GM23248 (cell line): ENCODE results near the gene PCMTD2. TPM values are rescaled to one million over a fixed set of nuclear protein-coding genes. Genes with fewer than 3 reads are reported as not detected.
A peak's percentile ranks its signal among the peaks of the same experiment; 100 is the strongest.

ENCODE experiments used
- DNase-seq: peaks from one replicate; pipeline ENCODE4 v3.0.0-alpha.2; 2015
- H2AFZ ChIP-seq: fragments of 200-600 bp; sonication (generic); 2 replicates; pipeline ENCODE4 v1.6.1; 2016; ENCODE audit warnings: antibody characterized with exemption
- H3F3A ChIP-seq: fragments of 200-600 bp; sonication (generic); 2 replicates; pipeline ENCODE4 v1.6.1; 2016; ENCODE audit warnings: mild to moderate bottlenecking, antibody characterized with exemption, mixed run types; ENCODE audit not compliant: insufficient read depth
- H3K27ac ChIP-seq: fragments of 200-600 bp; sonication (generic); 2 replicates; pipeline ENCODE4 v1.5.1; 2016; ENCODE audit warnings: mild to moderate bottlenecking
- H3K27me3 ChIP-seq: fragments of 200-600 bp; sonication (generic); replicated peaks from 2 replicates; pipeline ENCODE4 v1.6.1; 2016; ENCODE audit warnings: mild to moderate bottlenecking; ENCODE audit not compliant: insufficient read depth
- H3K36me3 ChIP-seq: fragments of 200-600 bp; sonication (generic); 2 replicates; pipeline ENCODE4 v1.6.1; 2016; ENCODE audit warnings: low read depth, mild to moderate bottlenecking
- H3K4me1 ChIP-seq: fragments of 200-600 bp; sonication (generic); 2 replicates; pipeline ENCODE4 v1.6.1; 2016; ENCODE audit warnings: mild to moderate bottlenecking; ENCODE audit not compliant: insufficient read depth
- H3K4me2 ChIP-seq: fragments of 200-600 bp; sonication (generic); one replicate; pipeline ENCODE4 v1.6.1; 2016; ENCODE audit warnings: mild to moderate bottlenecking; ENCODE audit not compliant: unreplicated experiment
- H3K4me3 ChIP-seq: fragments of 200-600 bp; sonication (generic); 2 replicates; pipeline ENCODE4 v1.5.1; 2016; ENCODE audit warnings: mild to moderate bottlenecking
- H3K79me2 ChIP-seq: fragments of 200-600 bp; sonication (generic); 2 replicates; pipeline ENCODE4 v1.6.1; 2016; ENCODE audit warnings: mild to moderate bottlenecking; ENCODE audit not compliant: insufficient read depth
- H3K9ac ChIP-seq: fragments of 200-600 bp; sonication (generic); 2 replicates; pipeline ENCODE4 v1.6.1; 2016; ENCODE audit warnings: mild to moderate bottlenecking
- H3K9me2 ChIP-seq: fragments of 200-600 bp; sonication (generic); 2 replicates; pipeline ENCODE4 v1.6.1; 2016; ENCODE audit warnings: mixed run types, mild to moderate bottlenecking, moderate library complexity; ENCODE audit not compliant: insufficient read depth
- H3K9me3 ChIP-seq: fragments of 200-600 bp; sonication (generic); one replicate; pipeline ENCODE4 v1.6.1; 2017; ENCODE audit warnings: low read depth
- H4K20me1 ChIP-seq: fragments of 200-600 bp; sonication (generic); 2 replicates; pipeline ENCODE4 v1.6.0; 2016; ENCODE audit not compliant: insufficient read depth
- EZH2 ChIP-seq: fragments of 200-600 bp; sonication (generic); IDR thresholded peaks from 2 replicates; pipeline ENCODE4 v1.6.1; 2018; ENCODE audit warnings: antibody characterized with exemption, mild to moderate bottlenecking; ENCODE audit not compliant: insufficient read depth, poor library complexity, severe bottlenecking
- EZH2phosphoT487 ChIP-seq: fragments of 200-600 bp; sonication (generic); IDR thresholded peaks from 2 replicates; pipeline ENCODE4 v1.6.1; 2018; ENCODE audit warnings: antibody characterized with exemption, moderate library complexity, mild to moderate bottlenecking, low read depth; ENCODE audit not compliant: insufficient read depth
- WGBS, 2 experiments: methylation state at CpG; one replicate each; pipeline ENCODE4 v1.1.6; 2015 to 2017; ENCODE audit warnings: low lambda C conversion rate in 2 of 2, low coverage in 1 of 2; ENCODE audit errors: missing lambda C conversion rate in 2 of 2; 5-methylcytosine and 5-hydroxymethylcytosine counted together
- in situ Hi-C: fragments of 300-500 bp; cut with MboI; formaldehyde crosslinking; loops from 2 replicates; pipeline ENCODE4 v1.15.0; 2020
- polyA plus RNA-seq: library from polyadenylated mRNA; unstranded; fragments of >200 nt; fragmentation: Nextera tagmentation; extraction: Ambion mirVana; gene quantifications from 2 replicates; pipeline ENCODE4 v1.2.1, GENCODE V29; 2016
- total RNA-seq: library from RNA; depleted of rRNA; stranded (reverse); fragments of >200 nt; shearing (Covaris generic); gene quantifications from 2 replicates; pipeline ENCODE4 v1.2.3, GENCODE V29; 2014

PCMTD2 gene
- total and polyA plus RNA-seq, 2 experiments from 2014 or later, result 21.1 to 34.3 TPM

DNA sequence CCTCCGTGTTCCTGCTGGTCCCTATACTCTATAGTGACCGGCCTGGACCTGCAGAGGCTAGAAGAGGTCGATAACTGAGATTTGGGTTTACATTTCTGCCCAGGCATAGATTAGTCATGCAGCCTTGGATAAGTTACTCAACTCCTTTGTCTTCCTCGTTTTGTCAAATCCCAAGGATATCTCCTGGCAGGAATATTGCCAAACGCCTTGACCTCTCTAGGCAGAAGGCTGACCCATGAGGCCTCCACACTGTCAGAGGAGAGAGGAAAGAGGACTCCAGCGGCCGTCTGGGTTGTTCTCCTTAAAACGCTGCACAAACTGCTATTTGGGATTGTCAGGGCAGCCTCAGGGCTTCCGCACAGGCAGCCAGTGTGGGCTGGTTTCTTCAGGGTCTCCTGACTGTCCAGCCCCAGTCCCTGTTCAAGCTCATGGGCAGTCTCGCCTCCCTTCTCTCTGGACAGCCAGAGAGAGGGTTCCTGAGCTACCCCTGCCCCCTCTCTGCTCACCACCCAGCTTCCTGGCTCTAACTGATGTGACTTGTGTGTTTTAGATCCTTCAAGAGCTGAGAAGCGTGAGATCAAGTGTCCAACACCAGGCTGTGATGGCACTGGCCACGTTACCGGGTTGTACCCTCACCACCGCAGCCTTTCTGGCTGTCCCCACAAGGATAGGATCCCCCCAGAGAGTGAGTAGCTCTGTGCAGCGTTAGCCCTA, 44.7 kb upstream of the PCMTD2 start:
- Histone ChIP-seq H3K9ac (no peak overlapping the region), H3K27me3 (peaks cover 7% of the 10 kb centered on the region), H3K4me1 (no peaks in the 10 kb centered on the region), H3K4me2 (no peak overlapping the region), H2AFZ (no peak overlapping the region), H3K79me2 (no peaks in the 10 kb centered on the region), H3F3A (no peaks in the 10 kb centered on the region), H3K36me3 (no peaks in the 10 kb centered on the region), H3K9me2 (no peaks in the 10 kb centered on the region), H3K27ac (no peak overlapping the region), H3K9me3 (no peaks in the 10 kb centered on the region), H4K20me1 (no peaks in the 10 kb centered on the region), H3K4me3 (no peak overlapping the region)
- in situ Hi-C loops, result no loop called here
- TF ChIP-seq EZH2 (no peak), EZH2phosphoT487 (no peak)
- no peak for DNase-seq
- 59 to 61% methylated on average over 15 of the region's 15 CpGs for WGBS, 2 experiments

DNA sequence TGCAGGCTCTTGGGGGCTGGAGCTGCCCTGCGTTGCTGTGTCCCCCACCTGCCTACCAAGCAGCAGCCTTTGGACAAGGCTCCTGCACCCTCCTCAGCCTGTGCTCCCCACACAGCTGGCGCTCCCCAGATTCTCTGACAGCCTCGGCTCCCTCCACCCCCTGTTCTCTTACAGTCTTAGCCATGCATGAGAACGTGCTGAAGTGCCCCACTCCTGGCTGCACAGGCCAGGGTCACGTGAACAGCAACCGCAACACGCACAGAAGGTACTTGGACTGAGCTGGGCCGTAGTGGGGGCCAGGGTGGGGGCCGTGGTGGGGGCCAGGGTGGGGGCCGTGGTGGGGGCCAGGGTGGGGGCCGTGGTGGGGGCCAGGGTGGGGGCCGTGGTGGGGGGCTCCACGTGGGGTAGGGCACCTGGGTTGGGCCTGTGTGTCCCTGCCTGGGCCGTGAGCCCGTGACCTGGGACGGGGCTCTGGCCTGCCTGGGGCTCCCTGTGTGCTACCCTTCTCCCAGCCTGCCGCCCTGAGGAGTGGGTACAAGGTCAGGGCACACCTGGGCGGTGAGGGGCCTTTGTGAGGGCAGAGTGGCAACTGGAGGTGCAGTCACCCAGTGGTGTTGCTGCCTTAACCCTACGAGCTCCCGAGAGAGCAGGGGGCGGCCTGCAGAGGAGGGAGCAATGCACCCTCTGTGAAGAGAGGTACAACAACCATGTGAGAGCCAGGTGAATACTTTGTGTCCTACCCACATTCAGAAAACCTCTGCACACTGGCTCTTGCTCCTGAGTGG, 43.5 kb upstream of the PCMTD2 start:
- DNase-seq, result no peak
- no peaks in the 10 kb centered on the region for H3K79me2 ChIP-seq
- no peaks in the 10 kb centered on the region for H3K9me3 ChIP-seq
- no peaks in the 10 kb centered on the region for H3K36me3 ChIP-seq
- H4K20me1 ChIP-seq, result no peaks in the 10 kb centered on the region
- no peak overlapping the region for H3K4me2 ChIP-seq
- no peaks in the 10 kb centered on the region for H3F3A ChIP-seq
- in situ Hi-C loops, result no loop called here
- H3K27ac ChIP-seq, result no peak overlapping the region
- no peak overlapping the region for H3K9ac ChIP-seq
- H3K4me3 ChIP-seq, result no peak overlapping the region
- H3K4me1 ChIP-seq, result no peaks in the 10 kb centered on the region
- H3K9me2 ChIP-seq, result no peaks in the 10 kb centered on the region
- H2AFZ ChIP-seq, result no peak overlapping the region
- WGBS, 2 experiments, result 57 to 62% methylated on average over 12 to 19 of the region's 21 CpGs
- no peak for TF ChIP-seq EZH2
- no peak for TF ChIP-seq EZH2phosphoT487
- peaks cover 9% of the 10 kb centered on the region for H3K27me3 ChIP-seq

DNA sequence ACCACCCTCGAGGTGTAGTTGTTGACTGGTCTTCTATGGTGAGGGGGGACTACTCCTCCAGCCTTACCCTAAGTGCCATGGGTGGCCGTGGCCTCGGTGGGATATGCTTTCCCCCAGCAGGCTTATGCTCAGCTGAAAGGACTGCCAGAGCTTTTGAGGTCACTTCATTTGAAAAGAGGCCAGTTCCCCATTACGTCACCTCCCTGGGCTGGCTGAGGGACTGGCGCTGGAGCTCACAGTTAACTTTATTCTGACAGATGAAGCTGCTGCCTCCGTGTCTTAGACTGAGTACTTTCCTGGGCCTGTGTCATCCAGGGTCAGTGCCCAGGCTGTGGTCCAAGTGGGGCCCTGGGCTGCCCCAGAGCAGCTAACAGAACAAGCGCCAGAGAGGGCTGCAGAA, 42.8 kb upstream of the PCMTD2 start:
- DNase-seq, result peak; percentile 79
- peaks cover 15% of the 10 kb centered on the region for H3K27me3 ChIP-seq
- no peak overlapping the region for H3K4me2 ChIP-seq
- no peaks in the 10 kb centered on the region for H3K9me2 ChIP-seq
- WGBS, 2 experiments, result 16 to 18% methylated on average over 7 of the region's 7 CpGs
- in situ Hi-C loops, result no loop called here
- no peaks in the 10 kb centered on the region for H3K4me1 ChIP-seq
- TF ChIP-seq EZH2phosphoT487 (no peak), EZH2 (no peak)
- H3K4me3 ChIP-seq, result no peak overlapping the region
- H2AFZ ChIP-seq, result no peak overlapping the region
- H3K9me3 ChIP-seq, result no peaks in the 10 kb centered on the region
- H4K20me1 ChIP-seq, result no peaks in the 10 kb centered on the region
- no peak overlapping the region for H3K27ac ChIP-seq
- H3K79me2 ChIP-seq, result no peaks in the 10 kb centered on the region
- no peaks in the 10 kb centered on the region for H3F3A ChIP-seq
- H3K9ac ChIP-seq, result no peak overlapping the region
- no peaks in the 10 kb centered on the region for H3K36me3 ChIP-seq

DNA sequence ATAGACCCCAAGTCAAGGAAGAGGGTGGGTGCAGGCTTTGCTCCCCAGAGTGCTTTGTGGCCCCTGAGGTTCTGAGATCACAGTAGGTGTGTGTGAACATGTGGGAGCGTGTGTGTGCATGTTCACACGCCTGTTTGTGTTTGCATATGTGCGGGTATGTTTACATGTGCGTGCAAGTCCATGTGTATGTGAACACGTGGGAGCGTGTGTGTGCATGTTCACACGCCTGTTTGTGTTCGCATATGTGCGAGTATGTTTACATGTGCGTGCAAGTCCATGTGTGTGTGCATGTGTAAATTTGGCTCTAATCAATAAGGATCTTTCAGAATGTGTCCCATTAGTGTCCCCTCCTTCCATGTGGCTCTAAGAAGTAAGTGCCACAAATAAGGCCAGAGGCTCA, 41.4 kb upstream of the PCMTD2 start:
- Histone ChIP-seq H3K27ac (no peak overlapping the region), H2AFZ (no peak overlapping the region), H3F3A (no peaks in the 10 kb centered on the region), H3K4me2 (no peak overlapping the region), H3K27me3 (peaks cover 22% of the 10 kb centered on the region), H4K20me1 (no peaks in the 10 kb centered on the region), H3K79me2 (no peaks in the 10 kb centered on the region), H3K9me3 (no peaks in the 10 kb centered on the region), H3K4me1 (no peaks in the 10 kb centered on the region), H3K36me3 (no peaks in the 10 kb centered on the region), H3K9ac (no peak overlapping the region), H3K9me2 (no peaks in the 10 kb centered on the region), H3K4me3 (no peak overlapping the region)
- 73 to 78% methylated on average over 10 of the region's 10 CpGs for WGBS, 2 experiments
- TF ChIP-seq EZH2phosphoT487 (no peak), EZH2 (no peak)
- no peak for DNase-seq
- in situ Hi-C loops, result no loop called here
